ENCODE results near the gene TRIM67. TPM values are rescaled to one million over a fixed set of nuclear protein-coding genes. Genes with fewer than 3 reads are reported as not detected.
A peak's percentile ranks its signal among the peaks of the same experiment; 100 is the strongest.

Gene TRIM67
- total and polyA plus RNA-seq, 8 donors = under 0.01 to 0.09 (median 0.05) TPM

GRCh38 chr1:231190456-231190855 is 28.6 kb downstream of the TRIM67 start:
- H3K4me1 ChIP-seq = peaks cover 0 to 3% (median 0%) of the 10 kb centered on the region in 3 donors
- H3K36me3 ChIP-seq = no peaks in the 10 kb centered on the region
- FAIRE-seq (no peak), ATAC-seq (no peak), DNase-seq (no peak)
- TF ChIP-seq, protein P1, sequence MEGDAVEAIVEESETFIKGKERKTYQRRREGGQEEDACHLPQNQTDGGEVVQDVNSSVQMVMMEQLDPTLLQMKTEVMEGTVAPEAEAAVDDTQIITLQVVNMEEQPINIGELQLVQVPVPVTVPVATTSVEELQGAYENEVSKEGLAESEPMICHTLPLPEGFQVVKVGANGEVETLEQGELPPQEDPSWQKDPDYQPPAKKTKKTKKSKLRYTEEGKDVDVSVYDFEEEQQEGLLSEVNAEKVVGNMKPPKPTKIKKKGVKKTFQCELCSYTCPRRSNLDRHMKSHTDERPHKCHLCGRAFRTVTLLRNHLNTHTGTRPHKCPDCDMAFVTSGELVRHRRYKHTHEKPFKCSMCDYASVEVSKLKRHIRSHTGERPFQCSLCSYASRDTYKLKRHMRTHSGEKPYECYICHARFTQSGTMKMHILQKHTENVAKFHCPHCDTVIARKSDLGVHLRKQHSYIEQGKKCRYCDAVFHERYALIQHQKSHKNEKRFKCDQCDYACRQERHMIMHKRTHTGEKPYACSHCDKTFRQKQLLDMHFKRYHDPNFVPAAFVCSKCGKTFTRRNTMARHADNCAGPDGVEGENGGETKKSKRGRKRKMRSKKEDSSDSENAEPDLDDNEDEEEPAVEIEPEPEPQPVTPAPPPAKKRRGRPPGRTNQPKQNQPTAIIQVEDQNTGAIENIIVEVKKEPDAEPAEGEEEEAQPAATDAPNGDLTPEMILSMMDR (IDR thresholded peaks at IDR 0.05) = no peak
- intact Hi-C loops (cut with DNase I) = no loop called here
- H3K9me3 ChIP-seq = no peaks in the 10 kb centered on the region
- no peak overlapping the region for H3K27ac ChIP-seq
- H3K4me3 ChIP-seq = no peak overlapping the region
- no peaks in the 10 kb centered on the region for H3K27me3 ChIP-seq
- WGBS, 2 donors = 93 to 98% methylated on average over 10 of the region's 10 CpGs

DNA sequence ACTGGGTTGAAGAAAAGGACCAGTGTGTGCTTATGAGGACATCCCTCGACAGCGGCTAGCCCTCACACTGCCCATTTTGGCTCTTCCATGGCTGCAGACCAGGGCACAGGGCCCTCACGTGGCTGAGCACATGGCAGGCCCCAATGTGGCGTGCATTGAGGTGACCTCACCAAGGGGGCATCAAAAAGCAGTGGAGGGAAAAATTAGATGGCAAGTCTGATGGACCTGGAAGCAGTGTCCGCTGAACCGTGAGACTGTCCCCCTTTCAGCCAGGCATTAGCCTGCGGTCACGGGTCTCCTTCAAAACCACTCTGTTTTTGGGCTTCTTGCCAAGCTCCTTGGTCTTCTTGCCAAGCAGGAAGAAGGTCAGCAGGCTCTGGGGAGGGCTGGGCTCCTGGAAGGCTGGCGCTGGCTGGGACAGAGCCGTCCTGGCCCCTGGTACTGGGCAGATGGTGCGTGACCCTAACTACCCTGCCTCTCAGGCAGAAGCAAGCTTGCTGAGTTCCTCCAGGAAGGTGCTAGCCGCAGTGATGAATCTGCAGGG is 30.8 kb downstream of the TRIM67 start:
- DNase-seq (peak; percentile 64 to 83 (median 74)), ATAC-seq (peak; percentile 85), FAIRE-seq (no peak)
- TF ChIP-seq, protein P1 (IDR thresholded peaks at IDR 0.05) = no peak
- Histone ChIP-seq H3K4me1 (peaks cover 0 to 3% (median 0%) of the 10 kb centered on the region in 3 donors), H3K9me3 (no peaks in the 10 kb centered on the region), H3K27ac (no peak overlapping the region), H3K36me3 (no peaks in the 10 kb centered on the region), H3K27me3 (no peaks in the 10 kb centered on the region), H3K4me3 (no peak overlapping the region)
- intact Hi-C loops (cut with DNase I) = no loop called here
- WGBS, 2 donors = 27 to 30% methylated on average over 12 of the region's 12 CpGs

DNA sequence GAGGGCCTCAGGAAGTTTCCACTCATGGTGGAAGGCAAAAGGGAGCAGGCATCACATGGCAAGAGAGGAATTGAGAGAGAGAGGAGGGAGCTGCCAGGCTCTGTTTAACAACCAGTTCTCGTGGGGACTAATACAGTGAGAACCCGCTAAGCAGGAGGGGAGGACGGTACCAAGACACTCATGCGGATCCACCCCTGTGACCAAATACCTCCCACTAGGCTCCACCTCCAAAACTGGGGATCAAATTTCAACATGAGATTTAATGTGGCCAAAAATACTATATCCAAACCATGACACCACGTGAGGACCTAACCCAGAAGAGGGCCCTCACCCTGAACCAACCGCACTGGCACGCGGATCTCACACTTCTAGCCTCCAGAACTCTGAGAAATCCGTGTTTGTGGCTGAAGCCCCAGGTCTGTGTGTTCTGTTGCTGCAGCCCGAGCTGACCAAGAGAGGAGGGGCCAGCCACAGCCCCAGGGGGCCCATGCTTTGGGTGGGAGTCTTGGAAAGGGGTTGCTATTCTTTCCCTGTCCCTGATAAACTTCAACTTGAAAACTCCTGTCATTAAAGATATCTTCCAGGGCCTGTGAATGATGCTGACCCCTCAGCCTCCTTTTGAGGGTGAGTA is 32.0 kb downstream of the TRIM67 start:
- Histone ChIP-seq H3K9me3 (no peaks in the 10 kb centered on the region), H3K27ac (no peak overlapping the region), H3K36me3 (no peaks in the 10 kb centered on the region), H3K4me3 (no peak overlapping the region), H3K4me1 (peaks cover 0 to 3% (median 0%) of the 10 kb centered on the region in 3 donors), H3K27me3 (no peaks in the 10 kb centered on the region)
- ATAC-seq (no peak), FAIRE-seq (no peak), DNase-seq (no peak)
- WGBS, 2 donors = 83 to 89% methylated on average over 10 of the region's 10 CpGs
- intact Hi-C loops (cut with DNase I) = no loop called here
- TF ChIP-seq, protein P1 (IDR thresholded peaks at IDR 0.05) = no peak

- TF ChIP-seq, protein P1 (IDR thresholded peaks at IDR 0.05) = no peak
- no peak overlapping the region for H3K4me3 ChIP-seq
- no peaks in the 10 kb centered on the region for H3K36me3 ChIP-seq
- ATAC-seq (no peak), DNase-seq (no peak), FAIRE-seq (no peak)
- peaks cover 0 to 3% (median 0%) of the 10 kb centered on the region in 3 donors for H3K4me1 ChIP-seq
- 78% methylated on average over 2 of the region's 2 CpGs for WGBS, 2 donors
- H3K27me3 ChIP-seq = no peaks in the 10 kb centered on the region
- H3K9me3 ChIP-seq = no peaks in the 10 kb centered on the region
- intact Hi-C loops (cut with DNase I) = no loop called here
- H3K27ac ChIP-seq = peak overlapping the region in 1 of 4 donors; percentile 27
These were observed 32.6 kb downstream of the TRIM67 start for GRCh38 chr1:231194476-231194842.

Measured in pancreas (tissue), 10 donors.